GM12864 (cell line): ENCODE results near the gene ARHGEF26.
"Not testable (repeated sequence)": the region's sequence is repeated elsewhere in the genome, so short reads cannot be mapped to it uniquely, and the experiment has no call there.

Experiments used
- DNase-seq: peaks from one replicate; pipeline ENCODE4 v3.0.0-alpha.2; 2011; ENCODE audit warnings: low read depth
- H3K4me3 ChIP-seq: 2 replicates; pipeline ENCODE4 v1.5.1; 2011; ENCODE audit warnings: mild to moderate bottlenecking, low read depth, low read length, control low read depth
- CTCF ChIP-seq: IDR thresholded peaks from 2 replicates; pipeline ENCODE4 v1.5.1; 2011; ENCODE audit warnings: low read depth, mild to moderate bottlenecking, moderate library complexity, low read length, control low read depth, inconsistent platforms; ENCODE audit errors: missing control alignments

Gene ARHGEF26

GRCh38 chr3:154086286-154086685 lies 34.9 kb upstream of the ARHGEF26 start:
- H3K4me3 ChIP-seq, result no peak overlapping the region
- DNase-seq, result no peak
- no peak for TF ChIP-seq CTCF

- H3K4me3 ChIP-seq, DNase-seq: not testable (repeated sequence)
Observed at GRCh38 chr3:154087756-154088480, 33.3 kb upstream of the ARHGEF26 start.

GRCh38 chr3:154089421-154090420 lies 31.5 kb upstream of the ARHGEF26 start:
- DNase-seq, result no peak
- no peak for TF ChIP-seq CTCF
- no peak overlapping the region for H3K4me3 ChIP-seq

GRCh38 chr3:154094051-154094450 lies 27.1 kb upstream of the ARHGEF26 start:
- no peak for DNase-seq
- H3K4me3 ChIP-seq, result no peak overlapping the region
- no peak for TF ChIP-seq CTCF

- no peak overlapping the region for H3K4me3 ChIP-seq
- peak; percentile 6 for TF ChIP-seq CTCF
- DNase-seq, result no peak
Observed at GRCh38 chr3:154095832-154096421, 25.3 kb upstream of the ARHGEF26 start.

GRCh38 chr3:154098376-154098775 lies 22.8 kb upstream of the ARHGEF26 start:
- DNase-seq, result no peak
- no peak overlapping the region for H3K4me3 ChIP-seq
- TF ChIP-seq CTCF, result no peak

GRCh38 chr3:154100556-154100955 lies 20.6 kb upstream of the ARHGEF26 start:
- no peak for DNase-seq
- TF ChIP-seq CTCF, result no peak
- H3K4me3 ChIP-seq, result no peak overlapping the region
